Measurements from ENCODE around the gene CTBP2.

The CTBP2 gene

GRCh38 chr10:124987788-124988187, 172.6 kb downstream of the CTBP2 start:
- DNase-seq (ENCODE audit: low read depth in 4 of 4, low spot score in 1 of 4) = no peak

DNA sequence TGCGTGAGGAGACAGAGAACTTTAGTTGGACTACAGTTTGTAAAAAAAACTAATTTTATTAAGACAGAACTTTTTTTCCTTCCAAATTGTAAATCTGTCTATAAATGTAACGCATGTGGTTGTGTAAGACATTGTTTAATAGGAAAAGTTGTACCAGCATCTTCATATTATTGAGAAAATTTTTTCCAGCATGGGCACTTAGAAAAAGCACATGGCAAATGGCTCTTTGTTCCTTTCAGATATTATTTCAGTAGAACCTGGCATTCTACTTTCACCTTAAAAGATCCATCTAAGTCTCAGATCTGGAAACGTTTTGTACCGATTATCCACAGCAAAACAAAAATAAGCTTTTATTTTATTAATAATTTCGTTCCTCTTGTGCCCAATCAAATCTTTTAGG, 175.2 kb downstream of the CTBP2 start:
- no peak for DNase-seq (ENCODE audit: low read depth in 4 of 4, low spot score in 1 of 4)

GRCh38 chr10:124984376-124984775, 176.0 kb downstream of the CTBP2 start:
- no peak for DNase-seq (ENCODE audit: low read depth in 4 of 4, low spot score in 1 of 4)

GRCh38 chr10:124983321-124983720, 177.0 kb downstream of the CTBP2 start:
- no peak for DNase-seq (ENCODE audit: low read depth in 4 of 4, low spot score in 1 of 4)

DNA sequence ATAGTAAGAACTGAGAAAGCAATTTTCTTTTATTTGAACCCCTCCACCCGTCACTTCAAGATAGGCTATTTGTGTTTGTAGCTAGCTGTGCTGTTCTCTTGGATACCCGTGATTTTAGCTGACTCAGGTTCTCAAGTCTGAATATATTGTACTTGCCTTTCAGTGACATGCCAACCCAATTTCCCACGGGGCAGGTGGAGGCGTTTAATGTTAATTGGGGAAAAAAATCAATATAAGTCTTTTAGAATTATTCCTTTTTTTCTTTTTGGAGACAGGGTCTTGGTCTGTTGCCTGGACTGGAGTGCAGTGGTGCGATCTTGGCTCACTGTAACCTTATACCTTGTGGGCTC, 182.0 kb downstream of the CTBP2 start:
- no peak for DNase-seq (ENCODE audit: low read depth in 4 of 4, low spot score in 1 of 4)

GRCh38 chr10:124977648-124978375, 182.6 kb downstream of the CTBP2 start:
- no peak for DNase-seq (ENCODE audit: low read depth in 4 of 4, low spot score in 1 of 4)

GRCh38 chr10:124977161-124977560, 183.2 kb downstream of the CTBP2 start:
- DNase-seq (ENCODE audit: low read depth in 4 of 4, low spot score in 1 of 4) = no peak

DNA sequence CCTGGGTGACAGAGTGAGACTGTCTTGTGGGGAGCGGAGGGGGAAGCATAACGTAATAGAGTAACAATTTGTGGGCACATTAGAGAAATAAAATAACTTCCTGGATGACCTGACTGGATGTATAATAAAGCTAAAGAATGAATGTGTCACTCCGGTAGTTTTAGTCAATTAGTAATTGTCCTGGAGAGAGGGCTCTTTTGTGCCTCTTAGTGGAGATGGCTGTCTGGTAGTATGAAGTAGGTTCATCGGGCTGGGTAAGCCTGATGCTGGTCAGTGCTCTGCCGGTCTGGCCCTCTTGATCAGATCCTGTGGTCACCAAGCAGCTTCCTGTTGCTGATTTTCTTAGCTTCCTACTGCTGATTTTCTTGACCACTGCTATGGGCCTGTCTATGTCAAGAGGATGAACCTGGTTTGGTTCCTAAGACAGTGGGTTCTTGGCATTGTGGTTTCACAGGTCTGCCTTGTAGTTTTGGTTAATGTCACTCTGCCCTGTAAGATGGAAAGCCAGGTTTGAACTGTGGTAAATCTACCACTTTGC, 184.3 kb downstream of the CTBP2 start:
- no peak for DNase-seq (ENCODE audit: low read depth in 4 of 4, low spot score in 1 of 4)

DNA sequence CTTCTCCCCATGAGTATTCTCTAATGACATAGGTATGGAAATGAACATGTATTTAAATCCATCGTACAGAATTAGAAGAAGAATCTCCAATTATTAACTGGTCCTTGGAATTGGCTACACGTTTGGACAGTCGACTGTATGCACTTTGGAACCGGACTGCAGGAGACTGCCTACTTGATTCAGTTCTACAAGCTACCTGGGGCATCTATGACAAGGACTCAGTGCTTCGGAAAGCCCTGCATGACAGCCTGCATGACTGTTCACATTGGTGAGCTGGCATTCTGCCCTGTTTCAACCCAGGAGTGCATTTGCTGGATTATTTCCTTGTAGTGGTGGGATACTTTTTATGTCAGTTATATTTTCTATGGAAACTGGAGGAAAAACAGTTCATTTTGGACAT, 186.2 kb downstream of the CTBP2 start:
- DNase-seq (ENCODE audit: low read depth in 4 of 4, low spot score in 1 of 4) = no peak

DNA sequence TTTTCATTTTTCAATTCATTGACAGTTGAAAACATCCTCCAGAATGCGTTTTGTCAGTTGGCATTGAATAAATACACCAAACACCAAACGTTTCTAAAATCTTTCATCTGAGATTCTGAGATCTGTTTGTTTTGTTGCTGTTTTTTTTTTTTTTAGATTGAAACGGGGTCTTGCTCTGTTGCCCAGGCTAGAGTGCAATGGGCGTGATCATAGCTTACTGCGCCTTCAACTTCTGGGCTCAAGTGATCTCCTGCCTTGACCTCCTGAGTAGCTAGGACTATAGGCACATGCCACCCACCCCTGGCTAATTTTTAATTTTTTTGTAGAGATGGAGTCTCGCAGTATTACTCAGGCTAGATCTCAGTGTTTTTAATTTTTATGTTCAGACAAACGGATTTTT, 187.7 kb downstream of the CTBP2 start:
- DNase-seq (ENCODE audit: low read depth in 4 of 4, low spot score in 1 of 4) = no peak

DNA sequence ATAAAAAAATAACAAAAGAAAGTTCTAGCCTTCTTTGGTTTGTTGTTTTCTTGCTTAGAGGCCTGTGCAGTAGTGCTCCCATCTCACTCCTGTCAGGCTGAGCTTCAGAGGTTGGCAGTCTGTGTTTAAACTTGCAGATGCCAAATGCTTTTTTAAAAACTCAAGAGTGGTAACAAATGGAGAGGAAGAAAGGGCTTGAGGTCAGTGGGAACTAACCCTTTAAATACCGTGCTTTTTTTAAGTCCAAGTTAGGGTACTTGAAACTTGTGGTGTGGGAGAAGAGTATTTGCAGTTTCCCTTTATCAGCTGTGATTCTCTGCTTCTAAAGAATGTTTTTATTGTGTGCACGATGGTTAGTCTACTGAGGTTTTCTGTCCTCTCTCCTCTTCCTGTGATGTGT, 189.1 kb downstream of the CTBP2 start:
- no peak for DNase-seq (ENCODE audit: low read depth in 4 of 4, low spot score in 1 of 4)

DNA sequence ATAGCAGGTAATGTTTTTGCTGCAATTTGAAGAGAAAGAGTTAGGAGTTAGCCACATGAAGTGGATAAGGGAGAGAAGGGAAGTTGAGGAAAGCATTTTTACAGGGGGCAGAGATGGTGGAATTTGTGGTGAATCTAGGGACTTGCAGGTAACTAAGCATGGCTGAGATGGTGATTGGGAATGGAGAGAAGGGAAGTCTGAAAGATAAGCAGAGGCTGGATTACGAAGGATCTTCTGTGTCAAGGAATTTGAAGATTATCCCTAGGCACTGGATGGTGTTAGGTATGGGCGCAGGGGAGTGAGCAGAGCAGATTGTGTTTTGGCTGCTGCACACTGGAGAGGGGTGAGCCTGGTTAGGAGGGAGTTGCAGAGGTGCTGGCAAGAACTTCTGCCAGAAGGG, 193.1 kb downstream of the CTBP2 start:
- no peak for DNase-seq (ENCODE audit: low read depth in 4 of 4, low spot score in 1 of 4)

GRCh38 chr10:124966008-124966407, 194.4 kb downstream of the CTBP2 start:
- no peak for DNase-seq (ENCODE audit: low read depth in 4 of 4, low spot score in 1 of 4)

- DNase-seq (ENCODE audit: low read depth in 4 of 4, low spot score in 1 of 4) = no peak
Observed at GRCh38 chr10:124963866-124964720, 196.3 kb downstream of the CTBP2 start.

DNA sequence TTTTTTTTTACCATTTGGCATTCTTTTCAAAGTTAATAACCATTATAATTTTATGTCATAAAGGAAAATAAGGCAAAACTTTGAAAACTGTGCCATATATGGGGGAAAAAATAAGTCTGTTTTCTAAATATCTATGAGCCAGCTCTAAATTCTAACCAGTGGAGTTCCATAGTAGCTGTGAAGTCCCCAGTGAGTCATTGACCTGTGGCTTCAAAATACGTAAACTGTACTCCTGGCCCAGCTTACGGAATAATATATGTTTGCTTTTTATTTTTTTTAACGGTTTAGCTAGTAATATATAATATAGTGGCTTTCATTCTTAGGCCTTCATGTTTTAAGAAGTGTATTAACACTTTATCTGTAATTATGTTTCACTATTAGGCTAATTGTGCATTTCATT, 197.9 kb downstream of the CTBP2 start:
- no peak for DNase-seq (ENCODE audit: low read depth in 4 of 4, low spot score in 1 of 4)

DNA sequence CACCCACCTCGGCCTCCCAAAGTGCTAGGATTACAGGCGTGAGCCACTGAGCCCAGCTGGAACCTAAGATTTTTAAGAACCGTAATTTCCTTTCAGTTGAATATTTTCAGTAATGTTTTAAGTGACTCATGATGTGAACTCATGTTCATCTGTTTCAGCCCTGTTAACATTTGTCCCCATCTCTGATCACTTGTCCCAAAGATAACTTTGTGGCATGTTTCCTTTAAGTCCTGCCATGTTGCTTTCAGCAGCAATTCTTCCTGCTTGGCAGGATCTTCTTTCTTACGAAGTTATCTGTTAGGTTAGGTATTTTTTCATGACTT, 199.2 kb downstream of the CTBP2 start:
- no peak for DNase-seq (ENCODE audit: low read depth in 4 of 4, low spot score in 1 of 4)

DNA sequence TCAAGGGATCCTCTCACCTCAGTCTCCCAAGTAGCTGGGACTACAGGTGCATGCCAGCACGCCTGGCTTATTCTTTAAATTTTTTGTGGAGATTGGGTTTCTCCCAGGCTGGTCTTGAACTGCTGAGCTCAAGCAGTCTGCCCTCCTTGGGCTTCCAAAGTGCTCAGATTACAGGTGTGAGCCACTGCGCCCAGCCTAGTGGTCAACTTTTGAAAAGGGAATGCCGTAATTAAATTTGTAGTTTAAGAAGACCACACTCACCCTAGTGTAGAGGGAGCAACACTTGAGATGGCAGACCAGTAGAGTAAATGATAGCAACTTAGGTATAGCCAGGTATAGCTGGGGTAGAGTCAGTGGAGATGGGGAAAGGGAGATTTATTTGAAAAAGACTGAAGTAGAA, 200.8 kb downstream of the CTBP2 start:
- no peak for DNase-seq (ENCODE audit: low read depth in 4 of 4, low spot score in 1 of 4)

DNA sequence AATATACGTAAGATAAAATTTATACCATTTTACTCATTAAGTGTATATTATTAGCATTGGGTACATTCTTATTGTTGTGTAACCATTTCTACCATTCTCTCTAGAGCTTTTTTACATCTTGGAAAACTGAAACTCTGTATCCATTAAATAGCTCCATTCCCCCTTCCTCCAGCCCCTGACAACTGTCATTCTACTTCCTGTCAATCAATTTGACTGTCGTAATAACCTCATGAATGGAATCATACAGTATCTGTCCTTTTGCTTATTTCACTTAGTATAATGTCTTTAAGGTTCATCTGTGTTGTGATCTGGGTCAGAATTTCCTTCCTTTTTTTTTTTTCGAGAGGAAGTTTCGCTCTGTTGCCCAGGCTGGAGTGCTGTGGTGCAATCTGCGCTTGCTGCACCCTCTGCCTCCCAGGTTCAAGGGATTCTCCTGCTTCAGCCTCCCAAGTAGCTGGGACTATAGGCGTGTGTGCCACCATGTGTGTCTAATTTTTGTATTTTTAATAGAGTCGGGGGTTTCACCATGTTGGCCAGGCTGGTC, 202.9 kb downstream of the CTBP2 start:
- no peak for DNase-seq (ENCODE audit: low read depth in 4 of 4, low spot score in 1 of 4)

DNA sequence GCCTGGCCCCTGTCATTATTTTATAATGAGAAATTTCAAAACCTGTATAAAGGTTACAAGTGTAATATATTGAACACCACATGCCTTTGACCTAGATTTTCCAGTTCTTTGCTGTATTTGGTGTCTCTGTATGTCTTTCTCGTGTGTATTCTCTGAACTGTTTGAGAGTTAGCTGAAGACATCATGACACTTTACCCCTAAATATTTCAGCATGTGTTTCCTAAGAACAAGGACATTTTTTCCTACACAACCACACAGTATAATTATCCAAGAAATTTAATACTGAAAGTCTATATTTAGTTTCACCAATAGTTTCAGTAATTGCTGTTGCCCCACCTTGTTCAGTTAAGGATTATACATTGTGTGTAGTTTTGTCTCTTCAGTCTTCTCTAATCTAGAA, 203.6 kb downstream of the CTBP2 start:
- DNase-seq (ENCODE audit: low read depth in 4 of 4, low spot score in 1 of 4) = no peak

DNA sequence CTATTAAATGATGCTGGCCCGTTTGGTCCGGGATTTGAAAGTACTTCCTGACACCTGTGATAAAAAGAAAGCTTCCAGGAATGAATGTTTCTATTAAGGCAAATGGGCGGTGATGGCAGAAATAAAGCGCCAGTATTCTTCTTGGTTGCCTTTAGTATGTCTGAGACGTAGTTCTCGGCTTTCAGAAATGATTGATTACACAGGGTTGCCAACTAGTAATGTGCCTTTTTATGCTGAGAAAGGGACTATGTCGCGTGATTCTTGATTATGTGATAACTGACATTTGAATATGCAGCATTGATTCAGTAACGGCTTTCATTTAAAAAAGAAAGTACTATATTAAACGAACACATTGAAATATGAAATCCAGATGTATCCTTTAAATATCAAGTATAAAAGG, 204.5 kb downstream of the CTBP2 start:
- no peak for DNase-seq (ENCODE audit: low read depth in 4 of 4, low spot score in 1 of 4)

- no peak for DNase-seq (ENCODE audit: low read depth in 4 of 4, low spot score in 1 of 4)
Observed at GRCh38 chr10:124955243-124955642, 205.1 kb downstream of the CTBP2 start.

GRCh38 chr10:124953421-124953820, 206.9 kb downstream of the CTBP2 start:
- DNase-seq (ENCODE audit: low read depth in 4 of 4, low spot score in 1 of 4) = no peak
